ENCODE data around the gene YAF2.
"Not testable (repeated sequence)": the region's sequence is repeated elsewhere in the genome, so short reads cannot be mapped to it uniquely, and the experiment has no call there.

The YAF2 gene

DNA sequence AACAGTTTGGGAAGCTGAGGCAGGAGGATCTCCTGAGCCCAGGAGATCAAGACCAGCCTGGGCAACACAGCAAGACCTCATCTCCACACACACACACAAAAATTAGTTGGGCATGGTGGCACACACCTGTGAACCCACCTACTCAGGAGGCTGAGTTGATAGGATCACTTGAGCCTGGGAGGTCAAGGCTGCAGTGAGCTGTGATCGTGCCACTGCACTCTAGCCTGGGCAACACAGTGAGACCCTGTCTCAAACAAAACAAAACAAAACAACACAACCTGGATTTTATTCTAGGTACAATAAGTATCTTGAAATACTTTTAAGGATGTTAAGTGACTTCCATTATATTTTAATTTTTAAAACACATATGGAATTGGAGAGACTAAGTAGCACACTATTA is 45.8 kb downstream of the YAF2 start:
- Histone ChIP-seq H3K9me2 (replicated peaks; ENCODE audit: control insufficient read depth, low read length) (no peaks in the 10 kb centered on the region), H4K20me1 (ENCODE audit: control insufficient read depth, insufficient read depth, low read depth, low read length) (no peaks in the 10 kb centered on the region), H3K36me3 (ENCODE audit: control insufficient read depth, low read length) (peaks cover 2% of the 10 kb centered on the region; the same call in 1 of the 2 replicates), H3K4me2 (ENCODE audit: low read length) (no peak overlapping the region), H3F3A (ENCODE audit: control insufficient read depth, insufficient read depth) (0 out of 2 replicates have a peak, but pooled peaks cover 5% of the 10 kb centered on the region), H3K27ac (ENCODE audit: low read depth, low read length) (no peak overlapping the region), H3K4me3 (ENCODE audit: low read length) (no peak overlapping the region), H3K79me2 (ENCODE audit: control insufficient read depth, low read length) (no peaks in the 10 kb centered on the region), H3K27me3 (ENCODE audit: control insufficient read depth, low read length) (no peaks in the 10 kb centered on the region), H3K9me3 (ENCODE audit: control insufficient read depth, insufficient read depth, low read length) (no peaks in the 10 kb centered on the region), H3K4me1 (ENCODE audit: control insufficient read depth, low read length) (peaks cover 6% of the 10 kb centered on the region)
- TF ChIP-seq EZH2phosphoT487 (IDR thresholded peaks at IDR 0.05; ENCODE audit: borderline replicate concordance, low read length): no peak
- TF ChIP-seq, protein P1, sequence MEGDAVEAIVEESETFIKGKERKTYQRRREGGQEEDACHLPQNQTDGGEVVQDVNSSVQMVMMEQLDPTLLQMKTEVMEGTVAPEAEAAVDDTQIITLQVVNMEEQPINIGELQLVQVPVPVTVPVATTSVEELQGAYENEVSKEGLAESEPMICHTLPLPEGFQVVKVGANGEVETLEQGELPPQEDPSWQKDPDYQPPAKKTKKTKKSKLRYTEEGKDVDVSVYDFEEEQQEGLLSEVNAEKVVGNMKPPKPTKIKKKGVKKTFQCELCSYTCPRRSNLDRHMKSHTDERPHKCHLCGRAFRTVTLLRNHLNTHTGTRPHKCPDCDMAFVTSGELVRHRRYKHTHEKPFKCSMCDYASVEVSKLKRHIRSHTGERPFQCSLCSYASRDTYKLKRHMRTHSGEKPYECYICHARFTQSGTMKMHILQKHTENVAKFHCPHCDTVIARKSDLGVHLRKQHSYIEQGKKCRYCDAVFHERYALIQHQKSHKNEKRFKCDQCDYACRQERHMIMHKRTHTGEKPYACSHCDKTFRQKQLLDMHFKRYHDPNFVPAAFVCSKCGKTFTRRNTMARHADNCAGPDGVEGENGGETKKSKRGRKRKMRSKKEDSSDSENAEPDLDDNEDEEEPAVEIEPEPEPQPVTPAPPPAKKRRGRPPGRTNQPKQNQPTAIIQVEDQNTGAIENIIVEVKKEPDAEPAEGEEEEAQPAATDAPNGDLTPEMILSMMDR (IDR thresholded peaks at IDR 0.05; ENCODE audit: low read depth, low read length, poor library complexity, severe bottlenecking): no peak

DNA sequence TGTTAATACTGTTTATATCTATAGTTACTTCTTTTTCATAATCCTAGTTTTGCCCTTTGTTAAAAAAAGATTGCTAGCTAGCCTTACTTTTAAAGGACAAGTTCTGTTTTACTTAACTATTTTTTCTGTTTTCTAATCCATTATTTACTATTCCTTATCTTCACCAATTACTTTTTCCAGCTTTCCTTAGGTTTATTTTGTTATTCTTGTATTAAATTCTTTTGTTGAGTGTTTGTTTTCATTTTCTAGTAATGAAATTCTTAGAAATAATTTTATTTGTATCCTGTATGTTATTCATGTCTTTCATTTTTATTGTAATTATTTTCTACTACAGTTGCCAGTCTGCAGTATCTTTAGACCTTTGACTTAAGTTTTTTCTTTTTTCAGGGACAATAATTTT is 47.7 kb downstream of the YAF2 start:
- Histone ChIP-seq H3K9me3 (ENCODE audit: control insufficient read depth, insufficient read depth, low read length) (no peaks in the 10 kb centered on the region), H3K79me2 (ENCODE audit: control insufficient read depth, low read length) (peaks cover 7% of the 10 kb centered on the region), H3K4me2 (ENCODE audit: low read length) (no peak overlapping the region), H3K4me3 (ENCODE audit: low read length) (no peak overlapping the region), H3K27me3 (ENCODE audit: control insufficient read depth, low read length) (no peaks in the 10 kb centered on the region), H3K27ac (ENCODE audit: low read depth, low read length) (no peak overlapping the region), H4K20me1 (ENCODE audit: control insufficient read depth, insufficient read depth, low read depth, low read length) (no peaks in the 10 kb centered on the region), H3F3A (ENCODE audit: control insufficient read depth, insufficient read depth) (0 out of 2 replicates have a peak, but pooled peaks cover 5% of the 10 kb centered on the region), H3K4me1 (ENCODE audit: control insufficient read depth, low read length) (peaks cover 15% of the 10 kb centered on the region), H3K36me3 (ENCODE audit: control insufficient read depth, low read length) (peaks cover 2% of the 10 kb centered on the region; the same call in 1 of the 2 replicates), H3K9me2 (replicated peaks; ENCODE audit: control insufficient read depth, low read length) (no peaks in the 10 kb centered on the region)
- TF ChIP-seq EZH2phosphoT487 (IDR thresholded peaks at IDR 0.05; ENCODE audit: borderline replicate concordance, low read length): no peak
- TF ChIP-seq, protein P1 (IDR thresholded peaks at IDR 0.05; ENCODE audit: low read depth, low read length, poor library complexity, severe bottlenecking): no peak

GRCh38 chr12:42188275-42188674 is 49.8 kb downstream of the YAF2 start:
- H3K27me3 ChIP-seq (ENCODE audit: control insufficient read depth, low read length); H4K20me1 ChIP-seq (ENCODE audit: control insufficient read depth, insufficient read depth, low read depth, low read length); H3K4me2 ChIP-seq (ENCODE audit: low read length); H3K27ac ChIP-seq (ENCODE audit: low read depth, low read length); H3K36me3 ChIP-seq (ENCODE audit: control insufficient read depth, low read length); H3K9me3 ChIP-seq (ENCODE audit: control insufficient read depth, insufficient read depth, low read length); H3K9me2 ChIP-seq (replicated peaks; ENCODE audit: control insufficient read depth, low read length); H3K4me3 ChIP-seq (ENCODE audit: low read length); H3F3A ChIP-seq (ENCODE audit: control insufficient read depth, insufficient read depth): not testable (repeated sequence)
- Histone ChIP-seq H3K4me1 (ENCODE audit: control insufficient read depth, low read length) (peaks cover 15% of the 10 kb centered on the region), H3K79me2 (ENCODE audit: control insufficient read depth, low read length) (peaks cover 11% of the 10 kb centered on the region)

DNA sequence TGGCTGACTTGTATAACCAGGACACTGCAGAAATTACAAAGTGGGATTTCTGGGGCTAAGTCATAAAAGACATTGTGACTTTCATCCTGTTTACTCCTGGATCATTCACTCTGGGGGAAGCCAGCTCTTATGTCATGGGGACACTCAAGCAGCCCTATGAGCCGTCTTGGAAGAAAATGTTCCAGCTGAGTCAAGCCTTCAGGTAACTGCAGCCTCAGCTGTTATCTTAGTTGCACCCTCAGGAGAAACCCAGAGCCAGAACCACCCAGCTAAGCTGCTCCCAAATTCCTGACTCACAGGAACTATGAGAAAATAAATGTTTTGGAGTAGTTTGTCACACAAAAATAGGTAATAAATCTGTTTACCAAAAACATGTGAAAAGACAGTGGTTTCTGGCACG is 50.2 kb downstream of the YAF2 start:
- peaks cover 11% of the 10 kb centered on the region for H3K79me2 ChIP-seq (ENCODE audit: control insufficient read depth, low read length)
- H3K4me3 ChIP-seq (ENCODE audit: low read length): no peak overlapping the region
- 0 out of 2 replicates have a peak, but pooled peaks cover 5% of the 10 kb centered on the region for H3F3A ChIP-seq (ENCODE audit: control insufficient read depth, insufficient read depth)
- peaks cover 15% of the 10 kb centered on the region for H3K4me1 ChIP-seq (ENCODE audit: control insufficient read depth, low read length)
- TF ChIP-seq EZH2phosphoT487 (IDR thresholded peaks at IDR 0.05; ENCODE audit: borderline replicate concordance, low read length): no peak
- TF ChIP-seq, protein P1 (IDR thresholded peaks at IDR 0.05; ENCODE audit: low read depth, low read length, poor library complexity, severe bottlenecking): no peak
- H3K36me3 ChIP-seq (ENCODE audit: control insufficient read depth, low read length): peaks cover 10% of the 10 kb centered on the region
- no peaks in the 10 kb centered on the region for H3K9me3 ChIP-seq (ENCODE audit: control insufficient read depth, insufficient read depth, low read length)
- H3K4me2 ChIP-seq (ENCODE audit: low read length): no peak overlapping the region
- no peak overlapping the region for H3K27ac ChIP-seq (ENCODE audit: low read depth, low read length)
- H3K27me3 ChIP-seq (ENCODE audit: control insufficient read depth, low read length): no peaks in the 10 kb centered on the region
- H3K9me2 ChIP-seq (replicated peaks; ENCODE audit: control insufficient read depth, low read length): no peaks in the 10 kb centered on the region
- H4K20me1 ChIP-seq (ENCODE audit: control insufficient read depth, insufficient read depth, low read depth, low read length): no peaks in the 10 kb centered on the region
